SK-N-SH (cell line): Measurements from ENCODE around the gene CDH13. TPM values are rescaled to one million over a fixed set of nuclear protein-coding genes. Genes with fewer than 3 reads are reported as not detected.

Experiments used
- CTCF ChIA-PET: fragments of 300-600, 350-600 bp; formaldehyde crosslinking; extraction: SDS; loops from one replicate; lab custom pipeline; 2021; lab: Yijun Ruan, JAX
- POLR2A ChIA-PET: fragments of 350-600 bp; sonication (Branson Sonifier 250); formaldehyde crosslinking; extraction: SDS; loops from one replicate; lab custom pipeline; 2020; ENCODE audit warnings: antibody characterized with exemption, inconsistent platforms; lab: Yijun Ruan, JAX
- DNase-seq: peaks from one replicate; pipeline ENCODE4 v3.0.0; 2012
- H2AFZ ChIP-seq: fragments of 200-600 bp; sonication (generic); 2 replicates; pipeline ENCODE4 v1.8.1; 2016; ENCODE audit warnings: antibody characterized with exemption, mild to moderate bottlenecking, low read depth
- H3F3A ChIP-seq: fragments of 200-600 bp; sonication (generic); replicated peaks from 2 replicates; pipeline ENCODE3; 2016; ENCODE audit warnings: antibody characterized with exemption, mild to moderate bottlenecking; ENCODE audit not compliant: insufficient read depth
- H3K27ac ChIP-seq, 2 experiments: fragments of 200-500 bp in 1 of 2; fragments of 200-600 bp in 1 of 2; sonication (Bioruptor generic) in 1 of 2; sonication (generic), shearing (Covaris generic) in 1 of 2; 2 replicates each; pipeline versions ENCODE4 v1.5.1 to v1.6.1; 2014 to 2016; ENCODE audit warnings: low read depth in 2 of 2, inconsistent platforms in 1 of 2, low read length in 1 of 2, mild to moderate bottlenecking in 1 of 2, mixed read lengths in 1 of 2
- H3K27me3 ChIP-seq: fragments of 200-600 bp; sonication (generic), shearing (Covaris generic); 2 replicates; pipeline ENCODE4 v1.6.1; 2016; ENCODE audit warnings: mixed run types; ENCODE audit not compliant: insufficient read depth
- H3K36me3 ChIP-seq, 2 experiments: fragments of 200-500 bp in 1 of 2; fragments of 200-600 bp in 1 of 2; sonication (Bioruptor generic) in 1 of 2; sonication (generic) in 1 of 2; replicated peaks in 1 of 2; 2 replicates each; pipeline versions ENCODE3 to v1.5.1; 2014 to 2016; ENCODE audit warnings: low read length in 1 of 2, mild to moderate bottlenecking in 1 of 2; ENCODE audit not compliant: insufficient read depth in 2 of 2, control insufficient read depth in 1 of 2
- H3K4me1 ChIP-seq, 2 experiments: fragments of 200-500 bp in 1 of 2; fragments of 200-600 bp in 1 of 2; sonication (Bioruptor generic) in 1 of 2; sonication (generic), shearing (Covaris generic) in 1 of 2; 2 replicates each; pipeline versions ENCODE4 v1.5.1 to v1.6.1; 2014 to 2016; ENCODE audit warnings: low read depth in 1 of 2, low read length in 1 of 2, mixed run types in 1 of 2; ENCODE audit not compliant: insufficient read depth in 2 of 2, control insufficient read depth in 1 of 2
- H3K4me2 ChIP-seq: fragments of 200-600 bp; sonication (generic), shearing (Covaris generic); 2 replicates; pipeline ENCODE4 v1.6.1; 2017; ENCODE audit warnings: mixed run types
- H3K4me3 ChIP-seq, 2 experiments: fragments of 200-500 bp in 1 of 2; fragments of 200-600 bp in 1 of 2; sonication (Bioruptor generic) in 1 of 2; sonication (generic), shearing (Covaris generic) in 1 of 2; 2 replicates each; pipeline versions ENCODE4 v1.5.1 to v1.8.1; 2014 to 2016; ENCODE audit warnings: low read depth in 2 of 2, inconsistent platforms in 1 of 2, low read length in 1 of 2, mild to moderate bottlenecking in 1 of 2, mixed read lengths in 1 of 2, moderate library complexity in 1 of 2
- H3K79me2 ChIP-seq: fragments of 200-600 bp; sonication (generic); 2 replicates; pipeline ENCODE4 v1.8.1; 2017; ENCODE audit warnings: mild to moderate bottlenecking; ENCODE audit not compliant: insufficient read depth
- H3K9ac ChIP-seq: fragments of 200-600 bp; sonication (generic); 2 replicates; pipeline ENCODE4 v1.6.1; 2017; ENCODE audit warnings: mixed run types
- H3K9me2 ChIP-seq: fragments of 200-600 bp; sonication (generic); 2 replicates; pipeline ENCODE4 v1.6.1; 2017; ENCODE audit warnings: mixed run types
- H3K9me3 ChIP-seq: fragments of 200-600 bp; sonication (generic); 2 replicates; pipeline ENCODE4 v1.6.1; 2017; ENCODE audit warnings: mixed run types, mild to moderate bottlenecking, moderate library complexity
- H4K20me1 ChIP-seq: fragments of 200-600 bp; sonication (generic); 2 replicates; pipeline ENCODE4 v1.6.1; 2017; ENCODE audit warnings: mild to moderate bottlenecking, mixed run types; ENCODE audit not compliant: insufficient read depth
- CTCF ChIP-seq: fragments of 200-600 bp; sonication (generic); IDR thresholded peaks from 2 replicates; pipeline ENCODE4 v1.6.1; 2017; ENCODE audit warnings: antibody characterized with exemption, mild to moderate bottlenecking, moderate library complexity
- NFIC ChIP-seq: IDR thresholded peaks from 2 replicates; pipeline ENCODE4 v1.4.0; 2012; ENCODE audit warnings: borderline replicate concordance
- PBX3 ChIP-seq: IDR thresholded peaks from 2 replicates; pipeline ENCODE4; 2012
- POLR2AphosphoS5 ChIP-seq: IDR thresholded peaks from 2 replicates; pipeline ENCODE4 v1.6.1; 2012; ENCODE audit warnings: low read depth, low read length
- RCOR1 ChIP-seq: fragments of 150-350 bp; IDR thresholded peaks from 2 replicates; pipeline ENCODE4 v1.6.1; 2017; ENCODE audit warnings: antibody characterized with exemption, low read length
- USF2 ChIP-seq: fragments of 150-350 bp; IDR thresholded peaks from 2 replicates; pipeline ENCODE4 v1.6.1; 2017; ENCODE audit warnings: antibody characterized with exemption, low read length, low read depth, borderline replicate concordance
- WGBS: methylation state at CpG from one replicate; pipeline ENCODE4 v1.1.6; 2017; ENCODE audit warnings: low lambda C conversion rate; 5-methylcytosine and 5-hydroxymethylcytosine counted together
- polyA plus RNA-seq, 3 experiments: library from polyadenylated mRNA; depleted of rRNA; stranded (reverse); fragments of >200 nt; gene quantifications; 2 replicates each; pipeline ENCODE4 v1.2.3, GENCODE V29; 2012

Gene CDH13
- polyA plus RNA-seq, 1 of the 3 experiments (the other 2 are of a cell fraction): 93.0 TPM

- no peaks in the 10 kb centered on the region for H3K9me2 ChIP-seq
- H3K79me2 ChIP-seq: no peaks in the 10 kb centered on the region
- 28% methylated on average over 8 of the region's 8 CpGs for WGBS
- H3K27me3 ChIP-seq: no peaks in the 10 kb centered on the region
- H3K4me2 ChIP-seq: no peak overlapping the region
- no peaks in the 10 kb centered on the region for H3K9me3 ChIP-seq
- no peaks in the 10 kb centered on the region for H3K36me3 ChIP-seq
- H3K9ac ChIP-seq: no peak overlapping the region
- no peaks in the 10 kb centered on the region for H3K4me1 ChIP-seq
- no peak overlapping the region for H3K4me3 ChIP-seq
- DNase-seq: no peak
- no peak overlapping the region for H2AFZ ChIP-seq
- CTCF ChIA-PET: no interaction called here
- POLR2A ChIA-PET: no interaction called here
- TF ChIP-seq POLR2AphosphoS5 (no peak), CTCF (no peak), USF2 (no peak), PBX3 (peak; percentile 41; the same call in 1 of the 2 replicates)
- H3F3A ChIP-seq: no peaks in the 10 kb centered on the region
- H4K20me1 ChIP-seq: no peaks in the 10 kb centered on the region
- no peak overlapping the region for H3K27ac ChIP-seq
These were observed 622.1 kb downstream of the CDH13 start for GRCh38 chr16:83248735-83249463.

GRCh38 chr16:83253521-83253920 is 626.8 kb downstream of the CDH13 start:
- no peaks in the 10 kb centered on the region for H3F3A ChIP-seq
- no peaks in the 10 kb centered on the region for H3K27me3 ChIP-seq
- no peaks in the 10 kb centered on the region for H3K79me2 ChIP-seq
- H3K27ac ChIP-seq: no peak overlapping the region
- H3K4me2 ChIP-seq: no peak overlapping the region
- no peak overlapping the region for H3K9ac ChIP-seq
- no peak overlapping the region for H2AFZ ChIP-seq
- no peak for DNase-seq
- no peak overlapping the region for H3K4me3 ChIP-seq
- ChIA-PET POLR2A (no interaction called here), CTCF (no interaction called here)
- H3K4me1 ChIP-seq: no peaks in the 10 kb centered on the region
- no peaks in the 10 kb centered on the region for H4K20me1 ChIP-seq
- H3K36me3 ChIP-seq: no peaks in the 10 kb centered on the region
- TF ChIP-seq NFIC: no peak
- no peak for TF ChIP-seq RCOR1
- no peaks in the 10 kb centered on the region for H3K9me3 ChIP-seq
- H3K9me2 ChIP-seq: no peaks in the 10 kb centered on the region
- 11% methylated on average over 3 of the region's 3 CpGs for WGBS
